ENCODE data around the gene FAIM. TPM values are rescaled to one million over a fixed set of nuclear protein-coding genes. Genes with fewer than 3 reads are reported as not detected.
"Not testable (repeated sequence)": the region's sequence is repeated elsewhere in the genome, so short reads cannot be mapped to it uniquely, and the experiment has no call there.

FAIM gene
- total RNA-seq, 1 donor from 2014 or later, result 13.7 TPM

- DNase-seq (ENCODE audit: low spot score), result not testable (repeated sequence)
Observed at GRCh38 chr3:138601661-138602060, 6.9 kb upstream of the FAIM start.

GRCh38 chr3:138604106-138604595, 4.4 kb upstream of the FAIM start:
- not testable (repeated sequence) for DNase-seq (ENCODE audit: low spot score)

GRCh38 chr3:138609898-138610266, 1.3 kb downstream of the FAIM start:
- DNase-seq (ENCODE audit: low spot score), result no peak

- DNase-seq (ENCODE audit: low spot score), result no peak
Observed at GRCh38 chr3:138615462-138615861, 6.9 kb downstream of the FAIM start.

GRCh38 chr3:138620431-138620830, 11.9 kb downstream of the FAIM start:
- DNase-seq (ENCODE audit: low spot score), result no peak

GRCh38 chr3:138624518-138624917, 15.9 kb downstream of the FAIM start:
- no peak for DNase-seq (ENCODE audit: low spot score)

- no peak for DNase-seq (ENCODE audit: low spot score)
Observed at GRCh38 chr3:138625707-138626365, 17.3 kb downstream of the FAIM start.

GRCh38 chr3:138629526-138629925, 21.0 kb downstream of the FAIM start:
- DNase-seq (ENCODE audit: low spot score), result no peak

- DNase-seq (ENCODE audit: low spot score), result no peak
Observed at GRCh38 chr3:138638641-138639040, 30.1 kb downstream of the FAIM start.

GRCh38 chr3:138640537-138640936, 32.0 kb downstream of the FAIM start:
- DNase-seq (ENCODE audit: low spot score), result no peak

- DNase-seq (ENCODE audit: low spot score), result no peak
Observed at GRCh38 chr3:138642226-138642926, 33.8 kb downstream of the FAIM start.

- no peak for DNase-seq (ENCODE audit: low spot score)
Observed at GRCh38 chr3:138642927-138643253, 34.3 kb downstream of the FAIM start.

- DNase-seq (ENCODE audit: low spot score), result no peak
Observed at GRCh38 chr3:138646008-138646407, 37.4 kb downstream of the FAIM start.

- DNase-seq (ENCODE audit: low spot score), result no peak
Observed at GRCh38 chr3:138646513-138646912, 37.9 kb downstream of the FAIM start.

- DNase-seq (ENCODE audit: low spot score), result no peak
Observed at GRCh38 chr3:138649134-138649533, 40.6 kb downstream of the FAIM start.

GRCh38 chr3:138653567-138653966, 45.0 kb downstream of the FAIM start:
- DNase-seq (ENCODE audit: low spot score), result no peak

- no peak for DNase-seq (ENCODE audit: low spot score)
Observed at GRCh38 chr3:138657508-138657907, 48.9 kb downstream of the FAIM start.

- DNase-seq (ENCODE audit: low spot score), result no peak
Observed at GRCh38 chr3:138668107-138668506, 59.5 kb downstream of the FAIM start.

GRCh38 chr3:138670407-138670806, 61.8 kb downstream of the FAIM start:
- no peak for DNase-seq (ENCODE audit: low spot score)

GRCh38 chr3:138673641-138674530, 65.3 kb downstream of the FAIM start:
- no peak for DNase-seq (ENCODE audit: low spot score)

- no peak for DNase-seq (ENCODE audit: low spot score)
Observed at GRCh38 chr3:138675393-138675792, 66.8 kb downstream of the FAIM start.

- no peak for DNase-seq (ENCODE audit: low spot score)
Observed at GRCh38 chr3:138678086-138678485, 69.5 kb downstream of the FAIM start.
